GM12878 (cell line): ENCODE data around the gene CUL4A. TPM values are rescaled to one million over a fixed set of nuclear protein-coding genes. Genes with fewer than 3 reads are reported as not detected.

Source experiments
- CREM ChIP-seq: IDR thresholded peaks from 2 replicates; pipeline ENCODE4 v1.6.1; 2014; ENCODE audit warnings: antibody characterized with exemption, low read depth
- MLLT1 ChIP-seq: fragments of 450-650 bp; IDR thresholded peaks from 2 replicates; pipeline ENCODE4 v1.6.1; 2016; ENCODE audit warnings: mild to moderate bottlenecking
- MTA3 ChIP-seq: IDR thresholded peaks from 2 replicates; pipeline ENCODE4 v1.6.1; 2012; ENCODE audit warnings: low read length, inconsistent platforms, borderline replicate concordance
- MXI1 ChIP-seq: fragments of 150-350 bp; IDR thresholded peaks from 2 replicates; pipeline ENCODE4 v1.6.1; 2011; ENCODE audit warnings: low read depth, mild to moderate bottlenecking, inconsistent platforms, low read length, improper control_type of control experiment
- NBN ChIP-seq: fragments of 450-650 bp; IDR thresholded peaks from 2 replicates; pipeline ENCODE4 v1.6.1; 2016
- PML ChIP-seq: IDR thresholded peaks from 2 replicates; pipeline ENCODE4 v1.6.1; 2012; ENCODE audit warnings: low read length, inconsistent platforms
- POU2F2 ChIP-seq: IDR thresholded peaks from 3 replicates; pipeline ENCODE4 v1.6.1; 2011; ENCODE audit warnings: low read depth, mild to moderate bottlenecking, low read length, borderline replicate concordance
- RAD51 ChIP-seq: fragments of 450-650 bp; IDR thresholded peaks from 2 replicates; pipeline ENCODE4 v1.6.1; 2016; ENCODE audit warnings: moderate library complexity, mild to moderate bottlenecking, inconsistent platforms
- SIN3A ChIP-seq: IDR thresholded peaks from 2 replicates; pipeline ENCODE4 v1.6.1; 2012; ENCODE audit warnings: low read depth, low read length, improper control_type of control experiment
- SMAD1 ChIP-seq: fragments of 450-650 bp; IDR thresholded peaks from 2 replicates; pipeline ENCODE4 v1.6.1; 2018; ENCODE audit warnings: mild to moderate bottlenecking, low read depth; ENCODE audit not compliant: partially characterized antibody
- TAF1 ChIP-seq: IDR thresholded peaks from 2 replicates; pipeline ENCODE4 v1.6.1; 2011; ENCODE audit warnings: mild to moderate bottlenecking, low read depth, low read length, borderline replicate concordance
- TCF7 ChIP-seq: IDR thresholded peaks from 2 replicates; pipeline ENCODE4 v1.6.1; 2014; ENCODE audit warnings: antibody characterized with exemption, borderline replicate concordance
- ZBED1 ChIP-seq: IDR thresholded peaks from 2 replicates; pipeline ENCODE4 v1.6.1; 2016; ENCODE audit warnings: borderline replicate concordance
- ZNF24 ChIP-seq: fragments of 450-650 bp; IDR thresholded peaks from 2 replicates; pipeline ENCODE4 v1.6.1; 2017; ENCODE audit warnings: antibody characterized with exemption, mild to moderate bottlenecking
- polyA plus RNA-seq, 11 experiments: library from polyadenylated mRNA; depleted of rRNA in 4 of 11; unstranded in 6 of 11; stranded (reverse) in 5 of 11; fragments of >200 nt; fragmentation: Nextera tagmentation in 4 of 11; fragmentation: Illumina TruSeq in 1 of 11; extraction: Ambion mirVana in 4 of 11; extraction: Trizol in 1 of 11; gene quantifications; 1 replicate in 1 of 11; 2 replicates in 10 of 11; pipeline versions ENCODE4 v1.2.1 to v1.2.3, GENCODE V29; 2011 to 2016; ENCODE audit warnings: inconsistent platforms in 2 of 11, missing spikeins in 2 of 11, low read depth in 1 of 11
- total RNA-seq, 4 experiments: library from RNA; depleted of rRNA in 3 of 4; stranded (reverse); fragments of >200 nt in 3 of 4; fragmentation: Illumina TruSeq in 1 of 4; extraction: Trizol in 1 of 4; gene quantifications; 2 replicates each; pipeline versions ENCODE4 v1.2.1 to v1.2.3, GENCODE V29; 2013 to 2021
- TF ChIP-seq, protein P1 (sequence below): fragments of 450-650 bp; IDR thresholded peaks from 2 replicates; pipeline ENCODE4 v1.6.1; 2017; ENCODE audit warnings: mild to moderate bottlenecking, moderate library complexity
- TF ChIP-seq, protein P2 (sequence below): IDR thresholded peaks from 2 replicates; pipeline ENCODE4 v1.6.1; 2012; ENCODE audit warnings: improper control_type of control experiment, low read depth, low read length; ENCODE audit not compliant: insufficient replicate concordance
- TF ChIP-seq, protein P3 (sequence below): fragments of 450-650 bp; IDR thresholded peaks from 2 replicates; pipeline ENCODE4 v1.6.1; 2018; ENCODE audit warnings: borderline replicate concordance, mild to moderate bottlenecking; ENCODE audit not compliant: partially characterized antibody

Gene CUL4A
- total and polyA plus RNA-seq, 10 of the 15 experiments (the other 5 are each of a cell fraction or from before 2014, with no cell fraction given): 19.7 to 74.3 (median 55.6) TPM

- TF ChIP-seq, protein P1, sequence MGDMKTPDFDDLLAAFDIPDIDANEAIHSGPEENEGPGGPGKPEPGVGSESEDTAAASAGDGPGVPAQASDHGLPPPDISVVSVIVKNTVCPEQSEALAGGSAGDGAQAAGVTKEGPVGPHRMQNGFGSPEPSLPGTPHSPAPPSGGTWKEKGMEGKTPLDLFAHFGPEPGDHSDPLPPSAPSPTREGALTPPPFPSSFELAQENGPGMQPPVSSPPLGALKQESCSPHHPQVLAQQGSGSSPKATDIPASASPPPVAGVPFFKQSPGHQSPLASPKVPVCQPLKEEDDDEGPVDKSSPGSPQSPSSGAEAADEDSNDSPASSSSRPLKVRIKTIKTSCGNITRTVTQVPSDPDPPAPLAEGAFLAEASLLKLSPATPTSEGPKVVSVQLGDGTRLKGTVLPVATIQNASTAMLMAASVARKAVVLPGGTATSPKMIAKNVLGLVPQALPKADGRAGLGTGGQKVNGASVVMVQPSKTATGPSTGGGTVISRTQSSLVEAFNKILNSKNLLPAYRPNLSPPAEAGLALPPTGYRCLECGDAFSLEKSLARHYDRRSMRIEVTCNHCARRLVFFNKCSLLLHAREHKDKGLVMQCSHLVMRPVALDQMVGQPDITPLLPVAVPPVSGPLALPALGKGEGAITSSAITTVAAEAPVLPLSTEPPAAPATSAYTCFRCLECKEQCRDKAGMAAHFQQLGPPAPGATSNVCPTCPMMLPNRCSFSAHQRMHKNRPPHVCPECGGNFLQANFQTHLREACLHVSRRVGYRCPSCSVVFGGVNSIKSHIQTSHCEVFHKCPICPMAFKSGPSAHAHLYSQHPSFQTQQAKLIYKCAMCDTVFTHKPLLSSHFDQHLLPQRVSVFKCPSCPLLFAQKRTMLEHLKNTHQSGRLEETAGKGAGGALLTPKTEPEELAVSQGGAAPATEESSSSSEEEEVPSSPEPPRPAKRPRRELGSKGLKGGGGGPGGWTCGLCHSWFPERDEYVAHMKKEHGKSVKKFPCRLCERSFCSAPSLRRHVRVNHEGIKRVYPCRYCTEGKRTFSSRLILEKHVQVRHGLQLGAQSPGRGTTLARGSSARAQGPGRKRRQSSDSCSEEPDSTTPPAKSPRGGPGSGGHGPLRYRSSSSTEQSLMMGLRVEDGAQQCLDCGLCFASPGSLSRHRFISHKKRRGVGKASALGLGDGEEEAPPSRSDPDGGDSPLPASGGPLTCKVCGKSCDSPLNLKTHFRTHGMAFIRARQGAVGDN: peak; percentile 95
- TF ChIP-seq, protein P2, sequence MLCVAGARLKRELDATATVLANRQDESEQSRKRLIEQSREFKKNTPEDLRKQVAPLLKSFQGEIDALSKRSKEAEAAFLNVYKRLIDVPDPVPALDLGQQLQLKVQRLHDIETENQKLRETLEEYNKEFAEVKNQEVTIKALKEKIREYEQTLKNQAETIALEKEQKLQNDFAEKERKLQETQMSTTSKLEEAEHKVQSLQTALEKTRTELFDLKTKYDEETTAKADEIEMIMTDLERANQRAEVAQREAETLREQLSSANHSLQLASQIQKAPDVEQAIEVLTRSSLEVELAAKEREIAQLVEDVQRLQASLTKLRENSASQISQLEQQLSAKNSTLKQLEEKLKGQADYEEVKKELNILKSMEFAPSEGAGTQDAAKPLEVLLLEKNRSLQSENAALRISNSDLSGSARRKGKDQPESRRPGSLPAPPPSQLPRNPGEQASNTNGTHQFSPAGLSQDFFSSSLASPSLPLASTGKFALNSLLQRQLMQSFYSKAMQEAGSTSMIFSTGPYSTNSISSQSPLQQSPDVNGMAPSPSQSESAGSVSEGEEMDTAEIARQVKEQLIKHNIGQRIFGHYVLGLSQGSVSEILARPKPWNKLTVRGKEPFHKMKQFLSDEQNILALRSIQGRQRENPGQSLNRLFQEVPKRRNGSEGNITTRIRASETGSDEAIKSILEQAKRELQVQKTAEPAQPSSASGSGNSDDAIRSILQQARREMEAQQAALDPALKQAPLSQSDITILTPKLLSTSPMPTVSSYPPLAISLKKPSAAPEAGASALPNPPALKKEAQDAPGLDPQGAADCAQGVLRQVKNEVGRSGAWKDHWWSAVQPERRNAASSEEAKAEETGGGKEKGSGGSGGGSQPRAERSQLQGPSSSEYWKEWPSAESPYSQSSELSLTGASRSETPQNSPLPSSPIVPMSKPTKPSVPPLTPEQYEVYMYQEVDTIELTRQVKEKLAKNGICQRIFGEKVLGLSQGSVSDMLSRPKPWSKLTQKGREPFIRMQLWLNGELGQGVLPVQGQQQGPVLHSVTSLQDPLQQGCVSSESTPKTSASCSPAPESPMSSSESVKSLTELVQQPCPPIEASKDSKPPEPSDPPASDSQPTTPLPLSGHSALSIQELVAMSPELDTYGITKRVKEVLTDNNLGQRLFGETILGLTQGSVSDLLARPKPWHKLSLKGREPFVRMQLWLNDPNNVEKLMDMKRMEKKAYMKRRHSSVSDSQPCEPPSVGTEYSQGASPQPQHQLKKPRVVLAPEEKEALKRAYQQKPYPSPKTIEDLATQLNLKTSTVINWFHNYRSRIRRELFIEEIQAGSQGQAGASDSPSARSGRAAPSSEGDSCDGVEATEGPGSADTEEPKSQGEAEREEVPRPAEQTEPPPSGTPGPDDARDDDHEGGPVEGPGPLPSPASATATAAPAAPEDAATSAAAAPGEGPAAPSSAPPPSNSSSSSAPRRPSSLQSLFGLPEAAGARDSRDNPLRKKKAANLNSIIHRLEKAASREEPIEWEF: no peak
- TF ChIP-seq SMAD1: no peak
- peak; percentile 65; the same call in 1 of the 2 replicates for TF ChIP-seq ZBED1
- TF ChIP-seq, protein P3, sequence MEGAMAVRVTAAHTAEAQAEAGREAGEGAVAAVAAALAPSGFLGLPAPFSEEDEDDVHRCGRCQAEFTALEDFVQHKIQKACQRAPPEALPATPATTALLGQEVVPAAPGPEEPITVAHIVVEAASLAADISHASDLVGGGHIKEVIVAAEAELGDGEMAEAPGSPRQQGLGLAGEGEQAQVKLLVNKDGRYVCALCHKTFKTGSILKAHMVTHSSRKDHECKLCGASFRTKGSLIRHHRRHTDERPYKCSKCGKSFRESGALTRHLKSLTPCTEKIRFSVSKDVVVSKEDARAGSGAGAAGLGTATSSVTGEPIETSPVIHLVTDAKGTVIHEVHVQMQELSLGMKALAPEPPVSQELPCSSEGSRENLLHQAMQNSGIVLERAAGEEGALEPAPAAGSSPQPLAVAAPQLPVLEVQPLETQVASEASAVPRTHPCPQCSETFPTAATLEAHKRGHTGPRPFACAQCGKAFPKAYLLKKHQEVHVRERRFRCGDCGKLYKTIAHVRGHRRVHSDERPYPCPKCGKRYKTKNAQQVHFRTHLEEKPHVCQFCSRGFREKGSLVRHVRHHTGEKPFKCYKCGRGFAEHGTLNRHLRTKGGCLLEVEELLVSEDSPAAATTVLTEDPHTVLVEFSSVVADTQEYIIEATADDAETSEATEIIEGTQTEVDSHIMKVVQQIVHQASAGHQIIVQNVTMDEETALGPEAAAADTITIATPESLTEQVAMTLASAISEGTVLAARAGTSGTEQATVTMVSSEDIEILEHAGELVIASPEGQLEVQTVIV: peak; percentile 84
- peak; percentile 77; the same call in 1 of the 3 replicates for TF ChIP-seq POU2F2
- TF ChIP-seq RAD51: peak; percentile 100
- TF ChIP-seq MTA3: no peak
- peak; percentile 80 for TF ChIP-seq ZNF24
- peak; percentile 97 for TF ChIP-seq MLLT1
- peak; percentile 92 for TF ChIP-seq MXI1
- peak; percentile 96 for TF ChIP-seq NBN
- peak; percentile 98 for TF ChIP-seq SIN3A
- TF ChIP-seq TAF1: 0 out of 2 replicates have a peak, but pooled peaks have one; percentile 42
- peak; percentile 96 for TF ChIP-seq CREM
- TF ChIP-seq PML: 0 out of 2 replicates have a peak, but pooled peaks have one; percentile 33
- TF ChIP-seq TCF7: no peak
Measured at GRCh38 chr13:113296823-113297369, 87.5 kb downstream of the CUL4A start, which contains the start of gene LAMP1 (continued).
